OCI-LY3 (cell line): ENCODE data around the gene LCNL1.

Experiments
- EZH2phosphoT487 ChIP-seq: fragments of 200-600 bp; shearing (Covaris generic); IDR thresholded peaks from 2 replicates; pipeline ENCODE4 v1.6.1; 2018; ENCODE audit warnings: antibody characterized with exemption, mixed run types, low read depth
- TF ChIP-seq, protein P1 (sequence below): fragments of 200-600, 300-600 bp; sonication (generic); IDR thresholded peaks from 2 replicates; pipeline ENCODE4 v1.5.1; 2014; ENCODE audit warnings: antibody characterized with exemption, low read length, low read depth

DNA sequence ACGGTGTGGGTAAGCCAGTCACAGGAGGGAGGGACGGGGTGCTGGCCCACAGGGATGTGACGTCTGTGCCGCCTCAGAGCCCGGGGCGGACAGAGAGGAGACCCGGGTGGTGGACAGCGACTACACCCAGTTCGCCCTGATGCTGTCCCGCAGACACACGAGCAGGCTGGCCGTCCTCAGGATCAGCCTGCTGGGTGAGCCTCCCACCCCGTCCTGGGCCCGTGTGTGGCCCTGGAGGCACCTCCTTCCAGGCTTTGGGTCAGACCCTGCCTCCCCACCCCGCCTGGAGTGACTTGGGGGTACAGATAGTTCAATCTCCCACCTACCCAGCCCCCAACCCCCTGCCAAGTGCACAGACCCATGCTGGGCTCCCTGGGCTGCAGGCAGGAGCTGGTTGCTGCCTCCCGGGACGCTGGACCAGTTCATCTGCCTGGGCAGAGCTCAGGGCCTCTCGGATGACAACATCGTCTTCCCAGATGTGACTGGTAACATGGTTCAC is 29.0 kb upstream of the LCNL1 start:
- TF ChIP-seq, protein P1, sequence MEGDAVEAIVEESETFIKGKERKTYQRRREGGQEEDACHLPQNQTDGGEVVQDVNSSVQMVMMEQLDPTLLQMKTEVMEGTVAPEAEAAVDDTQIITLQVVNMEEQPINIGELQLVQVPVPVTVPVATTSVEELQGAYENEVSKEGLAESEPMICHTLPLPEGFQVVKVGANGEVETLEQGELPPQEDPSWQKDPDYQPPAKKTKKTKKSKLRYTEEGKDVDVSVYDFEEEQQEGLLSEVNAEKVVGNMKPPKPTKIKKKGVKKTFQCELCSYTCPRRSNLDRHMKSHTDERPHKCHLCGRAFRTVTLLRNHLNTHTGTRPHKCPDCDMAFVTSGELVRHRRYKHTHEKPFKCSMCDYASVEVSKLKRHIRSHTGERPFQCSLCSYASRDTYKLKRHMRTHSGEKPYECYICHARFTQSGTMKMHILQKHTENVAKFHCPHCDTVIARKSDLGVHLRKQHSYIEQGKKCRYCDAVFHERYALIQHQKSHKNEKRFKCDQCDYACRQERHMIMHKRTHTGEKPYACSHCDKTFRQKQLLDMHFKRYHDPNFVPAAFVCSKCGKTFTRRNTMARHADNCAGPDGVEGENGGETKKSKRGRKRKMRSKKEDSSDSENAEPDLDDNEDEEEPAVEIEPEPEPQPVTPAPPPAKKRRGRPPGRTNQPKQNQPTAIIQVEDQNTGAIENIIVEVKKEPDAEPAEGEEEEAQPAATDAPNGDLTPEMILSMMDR = no peak
- no peak for TF ChIP-seq EZH2phosphoT487
